ENCODE data around the gene CMTM8.
"Not testable (repeated sequence)": the region's sequence is repeated elsewhere in the genome, so short reads cannot be mapped to it uniquely, and the experiment has no call there.

Gene CMTM8

GRCh38 chr3:32238453-32239306 is at the start of gene CMTM8:
Gene CMTM8, plus strand, starts transcription at chr3:32238680. Its CDS starts 293 bp downstream, at chr3:32238973.
- no peak for DNase-seq (ENCODE audit: low spot score)

GRCh38 chr3:32189693-32190092 is 48.8 kb upstream of the CMTM8 start:
- no peak for DNase-seq (ENCODE audit: low spot score)

GRCh38 chr3:32190556-32190955 is 47.9 kb upstream of the CMTM8 start:
- DNase-seq (ENCODE audit: low spot score), result not testable (repeated sequence)

- DNase-seq (ENCODE audit: low spot score), result no peak
These were observed 45.4 kb upstream of the CMTM8 start for GRCh38 chr3:32193101-32193500.

- DNase-seq (ENCODE audit: low spot score), result no peak
These were observed 43.8 kb upstream of the CMTM8 start for GRCh38 chr3:32194653-32195052.

GRCh38 chr3:32195995-32196540 is 42.4 kb upstream of the CMTM8 start:
- DNase-seq (ENCODE audit: low spot score), result no peak

- no peak for DNase-seq (ENCODE audit: low spot score)
These were observed 40.5 kb upstream of the CMTM8 start for GRCh38 chr3:32197991-32198390.

- DNase-seq (ENCODE audit: low spot score), result no peak
These were observed 39.8 kb upstream of the CMTM8 start for GRCh38 chr3:32198714-32199113.

- no peak for DNase-seq (ENCODE audit: low spot score)
These were observed 38.0 kb upstream of the CMTM8 start for GRCh38 chr3:32200490-32200889.

- DNase-seq (ENCODE audit: low spot score), result no peak
These were observed 37.3 kb upstream of the CMTM8 start for GRCh38 chr3:32200992-32201758.

GRCh38 chr3:32202496-32202895 is 36.0 kb upstream of the CMTM8 start:
- DNase-seq (ENCODE audit: low spot score), result no peak

DNA sequence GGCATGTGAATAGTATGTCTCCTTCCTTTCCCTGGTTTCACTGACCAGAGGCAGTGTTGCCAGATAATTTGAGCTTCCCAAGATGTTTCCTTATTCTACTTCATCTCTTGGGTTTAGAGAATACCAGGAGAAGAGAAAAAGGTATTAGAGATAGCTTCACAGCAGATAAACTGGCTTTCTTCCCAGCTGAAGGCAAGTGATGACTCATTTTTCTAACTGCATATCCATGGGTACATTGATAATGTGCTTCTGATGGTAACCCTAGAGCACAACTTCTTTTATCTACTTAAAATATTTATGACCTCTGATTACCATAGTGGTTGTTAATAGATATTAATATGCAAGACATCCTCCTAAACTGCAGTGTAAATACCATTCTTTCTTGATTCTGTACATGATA is 34.6 kb upstream of the CMTM8 start:
- DNase-seq (ENCODE audit: low spot score), result no peak

GRCh38 chr3:32208447-32208846 is 30.0 kb upstream of the CMTM8 start:
- no peak for DNase-seq (ENCODE audit: low spot score)

DNA sequence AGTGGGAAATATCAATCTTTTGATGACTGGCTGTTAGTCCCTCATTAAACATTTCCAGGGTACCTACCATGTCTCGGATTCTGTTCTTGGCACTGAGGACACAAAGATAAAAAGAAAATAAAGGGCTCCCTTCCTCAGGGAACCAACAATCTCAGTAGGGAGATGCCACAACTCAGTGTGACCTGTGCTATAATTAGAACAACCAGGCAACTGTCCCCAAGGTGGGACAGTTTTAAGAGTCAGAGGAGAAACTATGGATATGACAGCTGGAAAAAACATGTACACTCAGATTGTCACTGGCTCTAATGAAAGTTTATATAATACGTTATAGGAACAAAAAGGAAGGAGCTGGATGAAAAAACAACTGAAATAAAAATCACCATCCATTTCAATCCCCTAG is 23.3 kb upstream of the CMTM8 start:
- DNase-seq (ENCODE audit: low spot score), result no peak

- no peak for DNase-seq (ENCODE audit: low spot score)
These were observed 22.2 kb upstream of the CMTM8 start for GRCh38 chr3:32216172-32216783.

DNA sequence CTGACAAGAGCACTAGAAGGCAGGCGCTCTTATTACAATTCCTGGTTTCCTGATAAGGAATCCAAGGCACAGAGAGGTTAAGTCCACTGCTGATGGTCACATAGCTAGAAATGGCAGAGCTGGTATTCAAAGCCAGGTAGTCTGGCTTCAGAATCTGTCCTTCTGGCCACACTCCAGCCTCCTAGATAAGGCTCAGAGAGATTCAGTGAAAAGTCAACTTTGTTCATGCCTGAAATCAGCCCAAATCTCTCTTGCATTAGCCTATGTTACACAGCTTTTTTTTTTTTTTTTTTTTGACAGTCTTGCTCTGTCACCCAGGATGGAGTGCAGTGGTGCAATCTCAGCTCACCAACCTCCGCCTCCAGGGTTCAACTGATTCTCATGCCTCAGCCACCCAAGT is 21.1 kb upstream of the CMTM8 start:
- DNase-seq (ENCODE audit: low spot score), result no peak

- no peak for DNase-seq (ENCODE audit: low spot score)
These were observed 18.9 kb upstream of the CMTM8 start for GRCh38 chr3:32219537-32219936.

- DNase-seq (ENCODE audit: low spot score), result no peak
These were observed 18.5 kb upstream of the CMTM8 start for GRCh38 chr3:32220006-32220405.

- no peak for DNase-seq (ENCODE audit: low spot score)
These were observed 15.5 kb upstream of the CMTM8 start for GRCh38 chr3:32222950-32223349.

DNA sequence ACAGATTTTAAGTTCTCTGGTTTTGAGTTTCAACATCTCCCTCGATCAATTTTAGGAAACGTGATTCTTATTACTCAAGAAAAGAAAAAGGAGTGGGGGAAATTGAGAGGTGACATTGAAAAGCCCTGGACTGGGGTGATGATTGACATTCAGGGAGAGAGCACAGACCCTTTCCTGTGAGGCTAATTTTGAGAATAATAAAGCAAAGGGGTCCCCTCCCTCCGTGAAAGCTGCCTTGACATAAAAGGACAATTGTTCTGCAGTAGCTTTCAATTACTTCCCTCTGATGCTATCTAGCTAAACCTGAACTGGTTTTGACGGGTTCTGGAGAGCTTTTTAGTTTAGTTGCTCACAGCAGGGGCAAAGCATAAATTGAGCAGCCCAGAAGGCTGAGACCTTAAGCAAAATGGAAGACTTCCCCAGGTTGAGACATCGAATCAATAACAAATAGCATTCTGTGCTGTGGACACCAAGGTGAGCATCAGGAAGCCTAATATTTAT is 14.4 kb upstream of the CMTM8 start:
- no peak for DNase-seq (ENCODE audit: low spot score)

DNA sequence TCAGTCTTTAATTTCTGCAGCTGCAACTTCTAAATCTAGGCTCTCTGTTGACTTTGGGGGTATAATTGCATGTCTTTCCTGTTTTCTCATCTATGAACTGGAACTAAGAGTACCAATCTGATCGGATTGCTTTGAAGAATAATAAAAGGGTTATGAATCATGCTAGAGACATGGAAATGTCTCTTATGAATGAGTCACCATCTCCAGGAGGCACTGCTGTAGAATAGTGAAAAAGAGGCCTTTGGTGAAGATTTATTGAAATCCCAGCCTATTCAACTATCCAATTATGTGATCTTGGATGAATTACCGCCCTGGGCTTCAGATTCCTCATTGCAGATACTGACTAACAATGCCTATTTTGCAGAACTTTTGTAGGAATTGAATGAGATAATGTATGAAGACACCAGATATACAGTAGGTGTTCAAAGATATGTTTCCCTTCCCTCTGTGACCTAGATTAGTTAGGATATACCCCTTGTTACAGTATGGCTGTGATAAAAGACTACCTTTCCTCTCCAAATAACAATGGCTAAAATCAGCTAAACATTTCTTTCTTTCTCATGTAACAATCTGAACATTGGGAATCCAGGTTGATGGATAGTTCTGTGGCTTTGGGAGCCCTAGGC is 11.5 kb upstream of the CMTM8 start:
- DNase-seq (ENCODE audit: low spot score), result no peak

- not testable (repeated sequence) for DNase-seq (ENCODE audit: low spot score)
These were observed 9.7 kb upstream of the CMTM8 start for GRCh38 chr3:32228743-32229142.

Data from hematopoietic multipotent progenitor cell treated with erythropoietin and hydrocortisone succinate and interleukin-3 and kit ligand, for 15 days (in vitro differentiated cells).